Stimulated activated CD4-positive, alpha-beta T cell treated with anti-CD3 and anti-CD28 coated beads, Interleukin-4, amount 100 ng/mL, for 1 hour (primary cell): Measurements from ENCODE around the gene THSD7B.

Source experiments
- DNase-seq: peaks from one replicate; pipeline ENCODE4 v3.0.0-alpha.2; 2020

The THSD7B gene

DNA sequence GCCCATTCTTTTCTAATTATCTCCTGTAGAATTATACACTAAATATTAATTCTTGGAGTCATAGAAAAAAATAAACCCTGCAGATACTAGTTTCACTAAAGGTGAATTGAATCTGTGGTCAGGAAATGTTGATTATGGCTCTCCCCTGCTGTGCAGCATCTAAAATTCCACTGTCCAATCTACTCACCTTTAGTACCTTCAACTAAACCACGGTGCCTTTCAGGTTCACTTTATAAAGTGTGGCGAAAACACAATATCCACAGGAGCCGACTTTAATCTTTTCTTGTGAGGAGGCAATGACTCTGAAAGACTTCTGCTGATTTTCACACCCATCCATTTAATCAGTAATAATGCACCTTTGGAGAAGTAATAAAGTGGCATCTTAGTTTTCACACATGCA lies 402.3 kb downstream of the THSD7B start:
- DNase-seq = no peak

DNA sequence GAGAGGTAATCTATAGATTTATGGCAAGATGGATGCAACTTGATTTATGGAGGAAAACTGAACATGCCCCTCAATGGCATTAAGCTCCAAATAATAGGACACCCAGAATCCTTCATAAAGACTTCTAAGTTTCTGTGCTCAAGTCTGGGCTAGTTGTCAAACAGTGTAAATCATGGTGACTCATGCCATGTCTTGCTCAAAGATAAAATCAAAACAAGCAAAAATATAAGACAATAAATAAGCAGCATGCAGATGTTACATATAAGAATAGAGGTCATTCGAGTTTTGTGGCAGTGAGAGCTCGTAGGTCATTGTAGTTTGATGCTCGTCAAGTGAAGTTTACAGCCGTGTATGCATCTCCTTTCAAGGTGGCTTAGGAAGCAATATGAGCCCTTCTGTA lies 403.2 kb downstream of the THSD7B start:
- DNase-seq = no peak

DNA sequence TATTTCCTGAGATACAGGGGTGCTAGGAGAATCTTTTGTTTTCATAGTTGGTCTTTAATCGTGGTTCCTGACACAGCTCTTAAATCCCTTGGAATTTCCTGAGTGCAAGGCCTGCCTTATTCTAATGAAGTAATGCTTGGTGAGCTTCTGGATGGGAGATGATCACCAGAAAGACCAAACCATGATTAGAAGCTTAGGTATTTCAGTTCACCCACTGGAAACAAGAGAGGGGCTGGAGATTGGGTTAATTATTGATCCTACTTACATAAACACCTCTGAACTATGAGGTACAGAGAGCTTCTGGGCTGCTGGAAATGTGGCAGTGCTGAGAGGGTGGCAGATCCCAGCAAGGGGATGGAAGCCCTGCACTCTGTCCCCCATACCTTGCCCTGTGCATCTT lies 406.8 kb downstream of the THSD7B start:
- no peak for DNase-seq

DNA sequence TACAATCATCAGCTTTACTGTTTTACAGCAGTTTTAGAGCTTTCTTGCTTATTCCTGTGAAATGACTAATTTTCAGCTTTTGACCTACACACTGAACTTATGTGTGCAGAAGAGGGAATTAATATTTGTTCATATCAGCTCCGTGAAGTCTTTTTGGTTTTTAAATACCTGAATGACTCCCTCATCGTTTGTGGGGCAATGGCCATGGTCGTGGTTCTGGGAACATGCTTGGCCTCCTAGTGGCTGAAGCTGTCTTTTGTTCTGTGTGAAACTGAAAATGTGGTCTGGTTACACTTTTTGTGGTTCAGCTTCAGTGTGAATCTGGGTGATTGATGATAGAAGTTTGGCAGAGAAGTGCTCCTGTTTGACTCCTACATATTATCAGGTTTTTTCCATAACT lies 408.1 kb downstream of the THSD7B start:
- DNase-seq = no peak

DNA sequence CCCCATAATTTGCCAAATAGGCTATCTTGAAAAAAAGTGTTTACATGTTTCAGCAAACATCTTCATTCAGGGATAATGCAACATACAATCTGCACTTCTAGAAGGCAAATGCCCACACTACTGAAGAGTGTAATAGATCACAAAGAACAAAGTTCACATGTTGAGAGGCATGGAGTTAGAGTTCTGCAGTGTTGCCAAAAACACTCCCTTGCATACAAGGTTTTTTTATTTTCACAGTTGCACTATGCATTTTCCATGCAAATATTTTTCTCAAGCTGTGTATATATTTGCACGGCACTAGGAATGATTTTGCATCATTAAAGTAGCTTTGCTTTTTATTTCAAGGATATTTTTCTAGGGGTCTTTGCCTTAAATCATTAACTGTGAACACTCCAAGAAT lies 409.9 kb downstream of the THSD7B start:
- no peak for DNase-seq

DNA sequence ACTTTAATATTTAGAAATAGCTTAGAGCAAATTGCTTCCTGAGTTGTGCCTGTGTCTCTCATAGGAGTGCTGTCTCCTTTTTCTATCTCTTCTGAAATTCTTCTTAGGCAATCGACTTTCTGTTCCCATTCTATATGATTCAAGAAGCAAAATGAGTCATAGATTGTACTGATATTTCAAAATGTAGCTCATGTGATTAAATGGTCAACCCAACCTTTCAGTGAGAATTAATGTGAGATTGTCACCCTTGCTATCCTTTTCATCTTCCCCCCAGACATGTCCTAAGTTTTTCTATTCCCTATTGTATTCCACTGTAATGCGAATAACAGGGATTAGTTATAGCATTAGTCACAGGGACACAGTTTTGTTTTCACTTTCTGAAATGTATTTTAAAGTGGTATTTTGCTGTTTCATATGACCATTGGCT lies 413.6 kb downstream of the THSD7B start:
- no peak for DNase-seq

DNA sequence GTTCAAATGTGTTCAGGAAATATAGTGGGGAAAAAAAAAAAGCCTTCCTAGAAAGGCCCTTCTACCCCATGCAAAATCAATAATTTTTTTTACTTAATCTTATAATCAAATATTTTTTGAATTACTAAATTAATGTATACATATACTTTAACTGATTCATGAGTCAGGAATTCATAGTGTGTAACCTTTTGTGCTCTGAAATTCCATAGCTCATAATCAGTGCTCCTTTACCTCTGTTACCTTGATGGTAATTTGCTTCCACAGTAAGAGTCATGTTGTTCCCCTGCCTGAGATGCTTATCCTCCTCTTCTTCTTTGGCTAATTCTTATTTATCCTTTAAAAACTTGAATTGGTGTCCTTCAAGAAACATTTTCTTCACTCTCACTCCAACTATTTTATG lies 414.2 kb downstream of the THSD7B start:
- no peak for DNase-seq

DNA sequence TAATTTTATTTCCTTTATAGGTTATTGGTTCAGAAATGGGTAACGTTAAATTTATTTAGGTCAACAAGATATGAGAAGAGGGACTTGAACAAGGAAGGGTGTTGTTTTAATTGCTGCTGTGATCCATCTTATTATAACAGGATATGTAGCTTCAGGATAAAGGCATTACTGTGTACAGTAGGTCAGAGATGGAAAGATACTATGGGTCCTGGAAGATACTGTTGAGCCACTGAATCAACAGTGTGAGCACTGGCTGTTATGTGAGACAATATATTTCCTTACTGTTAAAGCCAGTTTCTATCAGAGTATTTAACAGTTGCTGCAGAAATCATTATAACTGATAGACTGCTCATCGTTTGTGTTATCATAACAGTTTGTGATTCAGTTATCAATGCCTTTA lies 414.7 kb downstream of the THSD7B start:
- no peak for DNase-seq

DNA sequence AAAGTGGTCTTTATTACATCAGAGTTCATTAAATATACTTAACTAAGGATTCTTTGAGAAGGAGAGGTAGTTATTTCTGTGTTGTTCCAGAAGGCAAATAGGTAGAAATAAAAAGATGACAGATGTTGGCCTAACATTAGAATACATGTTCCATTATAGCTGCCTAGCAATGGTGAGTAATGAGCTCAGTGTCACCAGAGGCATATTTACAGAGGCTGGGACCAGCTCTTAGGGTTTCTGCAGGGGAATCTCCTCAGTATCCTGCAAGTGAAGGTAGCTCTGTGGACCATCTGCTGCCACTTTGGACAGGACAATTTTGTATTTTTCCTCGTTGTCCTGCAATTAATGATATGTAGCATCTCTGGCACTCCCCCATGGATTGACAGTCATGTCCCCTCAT lies 416.0 kb downstream of the THSD7B start:
- DNase-seq = no peak

DNA sequence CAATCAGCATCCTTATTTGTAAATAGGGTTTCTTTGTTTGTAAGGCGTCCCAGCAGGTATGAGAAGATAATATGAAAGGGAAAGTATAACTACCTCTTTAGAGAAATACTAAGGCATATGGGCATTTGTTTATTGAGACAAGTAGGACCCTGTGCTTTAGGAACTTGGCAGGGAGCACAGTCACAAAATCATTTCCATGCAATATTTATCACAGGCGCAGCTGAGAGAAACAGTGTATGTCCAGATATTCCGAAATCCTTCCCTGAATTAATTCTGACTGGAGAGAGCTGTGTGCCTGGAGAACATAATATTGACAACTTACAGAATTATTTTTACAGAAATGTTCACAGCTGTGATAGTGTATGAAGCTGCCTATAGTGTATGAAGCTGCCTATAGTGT lies 416.7 kb downstream of the THSD7B start:
- no peak for DNase-seq

DNA sequence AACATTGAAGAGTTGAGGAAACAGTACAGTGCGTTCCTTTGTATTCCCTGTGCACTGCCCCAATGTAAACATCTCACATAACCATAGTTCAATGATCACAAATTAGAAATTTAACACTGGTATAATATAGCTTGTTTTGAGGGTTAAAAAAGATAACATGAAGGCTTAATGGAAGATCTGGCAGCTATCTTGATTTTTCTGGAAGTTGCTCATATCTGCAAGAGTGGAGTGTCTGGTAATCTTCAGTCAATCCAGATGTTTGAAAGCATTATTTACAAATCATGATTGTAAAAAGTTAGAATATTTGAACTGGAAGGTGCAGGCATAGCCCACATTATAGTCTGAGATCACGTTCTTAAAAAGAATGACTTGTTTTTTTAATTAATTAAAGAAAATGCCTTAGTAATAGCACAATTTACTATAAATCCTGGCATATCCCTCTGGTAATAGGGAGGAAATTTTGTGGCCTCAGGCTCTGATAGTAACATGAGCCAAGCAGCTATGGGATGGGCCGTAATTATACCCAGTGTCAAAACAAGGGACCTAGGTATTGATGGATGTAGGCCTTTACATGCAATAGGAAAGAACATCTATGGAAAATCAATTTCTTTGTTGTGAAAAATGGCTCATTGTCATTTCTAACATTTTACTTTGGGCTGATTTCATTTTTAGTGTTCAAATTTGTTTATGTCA lies 418.0 kb downstream of the THSD7B start:
- DNase-seq = no peak

DNA sequence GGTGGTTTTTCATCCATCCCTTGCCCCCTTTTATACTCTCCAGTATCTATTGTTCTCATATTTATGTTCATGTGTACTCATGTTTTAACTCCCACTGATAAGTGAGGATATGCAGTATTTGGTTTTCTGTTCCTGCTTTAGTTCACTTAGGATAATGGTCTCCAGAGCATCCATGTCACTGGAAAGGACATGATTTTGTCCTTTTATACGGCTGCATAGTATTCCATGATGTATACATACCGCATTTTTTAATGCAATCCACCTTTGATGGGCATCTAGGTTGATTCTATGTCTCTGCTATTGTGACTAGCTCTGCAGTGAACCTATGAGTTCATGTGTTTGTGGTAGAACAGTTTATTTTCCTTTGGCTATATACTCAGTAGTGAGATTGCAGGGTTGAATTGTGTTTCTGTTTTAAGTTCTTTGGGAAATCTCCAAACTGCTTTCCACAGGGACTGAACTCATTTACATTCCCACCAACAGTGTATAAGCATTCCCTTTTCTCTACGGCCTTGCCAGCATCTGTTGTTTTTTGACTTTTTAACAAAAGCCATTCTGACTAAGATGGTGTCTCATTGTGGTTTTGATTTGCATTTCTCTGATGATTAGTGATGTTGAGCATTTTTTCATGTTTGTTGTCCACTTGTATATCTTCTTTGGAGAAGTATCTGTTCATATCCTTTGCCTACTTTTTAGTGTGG lies 420.2 kb downstream of the THSD7B start:
- no peak for DNase-seq

DNA sequence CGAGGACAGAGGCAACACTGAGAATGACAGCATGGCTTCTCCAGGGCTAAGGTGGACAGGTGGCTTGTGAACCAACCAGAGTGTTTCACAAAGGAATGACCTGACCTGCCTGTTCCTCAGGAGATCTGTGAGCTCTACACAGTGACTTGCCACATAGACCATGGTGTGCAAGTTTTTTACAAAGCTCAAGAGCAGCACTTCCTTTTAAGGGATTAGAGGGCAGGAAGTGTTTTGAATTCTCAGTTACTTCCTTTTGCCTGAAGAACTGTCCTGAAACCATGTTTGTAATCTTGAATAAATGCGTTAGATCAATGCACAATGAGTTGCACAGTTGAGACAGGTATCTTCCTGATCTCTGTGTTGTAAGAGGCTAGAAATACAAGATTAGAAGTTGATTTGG lies 421.9 kb downstream of the THSD7B start:
- no peak for DNase-seq

DNA sequence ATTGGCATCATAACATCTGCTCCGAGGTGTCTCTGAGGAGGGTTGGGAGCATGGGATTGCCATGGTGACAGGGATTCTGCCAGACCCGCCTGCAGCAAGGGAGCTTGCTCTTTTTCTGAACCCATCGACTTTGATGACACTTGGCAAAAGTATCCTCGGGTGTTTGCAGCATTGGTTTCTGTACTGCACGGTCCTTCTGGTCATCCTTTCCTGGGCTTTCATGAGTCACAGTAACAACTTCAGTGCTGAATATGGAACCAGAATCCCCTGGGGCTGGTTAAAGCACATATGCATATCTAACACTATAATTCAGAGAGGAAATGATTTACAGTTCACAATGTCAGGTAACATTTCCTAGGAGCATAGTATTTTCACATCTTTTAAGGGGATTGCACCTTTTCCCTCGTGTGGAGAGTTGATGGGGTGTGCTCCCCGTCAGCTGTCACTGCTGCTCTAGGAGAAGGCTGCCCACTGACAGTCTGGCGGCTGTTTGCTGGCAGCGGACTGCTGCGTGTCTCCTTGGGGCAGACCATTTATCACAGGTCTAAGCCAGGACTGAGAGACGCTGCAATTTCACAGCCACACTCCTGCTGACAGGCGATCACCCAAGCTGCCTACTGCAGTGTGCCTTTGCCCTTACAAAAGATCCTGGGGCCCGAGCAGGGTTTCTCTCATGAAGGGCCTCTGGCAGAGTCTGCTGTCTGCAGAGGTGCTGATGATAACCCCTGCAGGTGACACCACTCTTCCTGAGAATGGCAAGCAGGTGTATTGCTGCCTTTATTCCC lies 425.3 kb downstream of the THSD7B start:
- DNase-seq = no peak

DNA sequence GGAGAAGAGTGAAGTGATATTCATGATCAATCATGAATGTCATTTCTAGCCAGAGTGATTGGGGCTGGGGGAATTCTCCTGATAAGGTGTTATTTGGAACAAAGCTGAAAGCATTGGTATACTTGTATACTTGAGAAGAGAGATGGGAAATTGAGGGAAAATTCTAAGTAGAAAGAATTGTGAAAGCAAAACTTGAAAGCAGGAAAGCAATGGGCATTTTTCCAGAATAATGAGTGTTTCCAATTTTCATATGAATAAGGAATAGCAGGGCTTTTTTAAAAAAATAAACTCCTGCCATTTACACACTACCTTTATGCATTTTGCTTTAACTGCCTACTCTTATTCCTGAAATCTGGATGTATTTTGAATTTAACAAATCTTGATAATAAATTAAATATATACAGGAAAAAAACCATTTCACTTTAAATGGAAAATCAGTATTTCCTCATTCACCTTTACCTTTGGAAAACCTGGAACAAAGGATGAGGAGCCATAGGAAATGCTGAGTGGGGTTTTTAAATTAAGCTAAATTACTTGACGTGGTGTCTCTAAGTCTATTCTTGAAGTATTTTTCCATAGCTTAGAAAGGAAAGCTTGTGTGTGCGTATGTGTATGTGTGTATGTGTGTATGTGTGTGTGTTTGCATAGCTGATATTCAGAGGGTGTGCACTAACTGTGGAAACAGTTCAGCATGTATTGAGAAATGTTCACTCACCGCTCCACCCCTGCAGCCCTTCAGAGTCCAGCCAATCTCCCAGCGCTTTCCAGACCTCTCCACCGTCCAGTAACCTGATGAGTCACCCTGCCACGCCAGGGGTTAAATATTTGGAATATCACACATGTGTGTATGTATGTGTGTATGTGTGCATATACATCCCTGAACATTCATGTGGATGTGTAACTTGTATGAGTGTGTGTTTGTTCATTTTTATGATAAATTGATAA lies 427.3 kb downstream of the THSD7B start:
- DNase-seq = no peak

DNA sequence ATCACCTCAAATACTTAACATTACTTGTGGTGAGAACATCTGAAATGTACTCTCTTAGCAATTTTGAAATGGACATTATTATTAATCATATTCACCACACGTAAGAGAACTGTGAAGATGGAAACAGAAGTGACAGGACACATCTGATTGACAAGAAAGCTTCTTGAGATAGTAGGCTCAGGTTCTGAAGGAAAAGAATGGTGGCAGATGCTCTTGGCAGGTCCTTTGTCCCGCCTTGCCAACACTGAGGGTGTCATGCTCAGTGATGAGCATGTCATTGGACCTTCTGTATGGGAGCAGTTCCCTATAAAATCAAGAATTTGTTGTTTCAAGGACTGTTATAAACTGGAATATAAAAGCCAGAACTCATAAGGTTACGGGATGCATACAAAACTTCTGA lies 428.1 kb downstream of the THSD7B start:
- no peak for DNase-seq

DNA sequence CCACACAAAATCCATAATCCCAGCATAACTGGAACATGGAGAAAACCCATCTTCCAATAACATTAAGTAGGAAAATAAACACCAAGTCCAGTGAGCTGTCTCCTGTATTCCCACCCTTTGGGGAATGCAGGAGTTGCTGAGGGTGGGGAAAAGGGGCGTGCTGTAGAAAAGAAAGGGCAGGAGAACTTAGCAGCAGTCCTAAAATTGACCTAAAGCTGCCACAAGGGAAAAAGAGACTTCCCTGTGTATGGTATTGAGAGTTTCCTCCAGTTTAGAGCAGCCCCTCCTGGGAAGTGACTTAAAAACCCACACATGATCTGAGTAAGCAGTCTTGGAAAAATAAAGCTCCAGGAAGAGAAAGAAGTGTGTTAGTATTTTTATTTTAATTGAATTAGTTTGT lies 428.8 kb downstream of the THSD7B start:
- DNase-seq = no peak

DNA sequence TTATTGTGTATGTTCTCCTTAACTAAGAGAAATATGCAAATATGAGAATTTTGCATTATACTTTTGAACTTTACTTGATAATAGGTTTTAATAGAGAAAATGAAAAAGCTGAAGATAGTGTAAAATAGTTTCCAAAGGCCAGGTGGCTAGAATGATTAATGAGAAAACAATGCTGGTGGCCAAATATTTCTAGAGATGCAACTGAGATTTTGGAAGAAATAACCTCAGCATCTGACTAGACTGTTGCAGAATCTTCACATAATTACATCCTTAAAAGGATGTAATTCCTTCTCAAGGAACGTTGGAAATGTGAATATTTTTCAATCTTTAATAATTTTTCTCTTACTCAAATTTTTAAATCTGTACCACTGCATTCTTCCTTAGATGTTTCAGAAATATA lies 434.4 kb downstream of the THSD7B start:
- no peak for DNase-seq

DNA sequence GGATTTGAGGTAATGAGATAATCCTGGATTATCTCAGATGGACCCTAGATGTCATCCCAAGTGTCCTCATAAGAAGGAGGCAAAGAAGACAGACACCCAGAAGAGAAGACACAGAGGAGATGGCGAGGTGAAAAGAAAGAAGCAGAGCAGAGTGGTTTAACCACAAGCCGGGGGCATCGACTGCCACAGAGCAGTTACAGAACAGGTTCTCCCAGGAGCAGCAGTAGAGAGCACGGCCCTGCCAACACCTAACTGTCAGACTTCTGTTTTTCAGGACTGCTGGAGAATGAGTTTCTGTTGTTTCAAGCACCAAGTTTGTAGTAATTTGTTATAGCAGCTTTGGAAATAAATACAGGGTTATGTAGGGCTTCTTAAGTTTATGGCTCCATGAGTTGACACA lies 437.0 kb downstream of the THSD7B start:
- no peak for DNase-seq

DNA sequence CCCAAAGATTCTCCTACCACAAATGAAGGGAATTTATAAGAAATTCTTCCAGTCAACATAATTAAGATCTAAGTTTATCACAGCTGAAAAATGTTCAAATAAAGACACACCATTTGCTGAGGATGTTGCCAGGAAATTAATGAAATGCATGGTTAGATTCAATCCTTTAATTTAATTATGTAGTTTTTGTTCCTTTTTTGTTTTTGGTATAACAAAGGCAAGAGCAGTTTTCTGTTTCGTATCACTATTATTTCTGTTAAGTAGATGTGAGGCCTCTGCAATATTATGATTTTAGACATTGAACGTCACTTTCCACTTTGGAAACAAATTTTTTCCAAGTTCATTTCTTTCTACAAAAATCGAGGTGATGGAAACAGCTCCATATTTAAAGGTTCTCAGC lies 440.0 kb downstream of the THSD7B start:
- no peak for DNase-seq

DNA sequence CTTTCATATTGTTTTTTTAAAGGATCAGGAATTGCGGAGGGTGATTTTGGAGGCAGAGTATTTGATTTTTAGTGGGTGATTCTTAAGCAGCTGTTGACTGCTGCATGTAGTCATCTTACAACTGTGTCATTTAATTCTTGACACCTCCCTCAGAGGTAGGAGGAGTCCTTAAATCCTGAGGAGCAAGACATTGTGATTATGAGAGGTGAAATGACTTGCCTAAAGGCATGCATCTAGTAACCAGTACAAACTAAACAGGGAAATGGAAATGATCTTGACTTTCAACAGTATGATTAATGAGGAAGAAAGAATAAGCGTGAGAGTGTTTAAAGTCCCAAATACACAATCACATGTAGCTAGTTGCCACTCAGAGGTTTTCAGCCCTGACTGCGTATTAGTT lies 440.7 kb downstream of the THSD7B start:
- DNase-seq = no peak

DNA sequence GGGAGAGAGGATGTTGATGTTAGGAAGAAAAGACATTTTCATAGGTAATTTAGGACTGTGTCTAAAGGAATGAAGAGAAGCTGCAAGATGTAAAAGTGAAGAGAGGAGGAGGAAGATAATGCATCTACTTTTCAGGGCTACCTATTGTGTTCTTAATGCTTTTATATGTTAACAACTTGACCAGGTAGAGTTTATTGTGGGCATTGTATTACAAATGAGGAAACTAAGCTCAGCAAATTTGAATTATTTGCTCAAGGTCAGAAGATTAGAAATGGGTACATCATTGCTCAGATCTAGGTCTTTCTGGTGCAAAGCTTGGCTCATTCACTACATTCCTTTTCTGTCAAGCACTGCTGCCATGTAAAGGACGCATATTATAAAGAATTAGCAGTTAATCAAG lies 441.7 kb downstream of the THSD7B start:
- no peak for DNase-seq

DNA sequence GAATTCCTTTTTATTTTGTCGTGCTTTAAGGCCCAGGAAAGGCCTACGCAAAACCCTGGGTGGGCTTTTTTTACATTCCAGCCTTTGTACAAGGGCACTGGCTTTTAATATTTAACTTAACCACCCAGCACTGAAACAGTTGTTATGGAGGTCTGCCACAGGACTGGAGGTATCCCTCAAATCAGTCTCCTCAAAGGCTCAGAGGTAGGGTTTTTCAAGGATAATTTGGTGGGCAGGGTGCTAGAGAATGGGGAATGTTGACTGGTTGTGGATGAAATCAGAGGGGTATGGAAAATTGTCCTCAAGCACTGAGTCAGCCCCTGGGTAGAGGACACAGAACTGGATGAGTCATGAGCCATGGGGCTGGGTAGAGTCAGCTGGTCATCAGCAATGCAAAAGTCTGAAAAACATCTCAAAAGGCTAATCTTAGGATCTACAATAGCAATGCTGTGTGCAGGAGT lies 443.1 kb downstream of the THSD7B start:
- no peak for DNase-seq
